ACC112 (cell line): ENCODE results near the gene ADAM10.

Source experiments
- H2AFZ ChIP-seq: fragments of 200-600 bp; sonication (generic); one replicate; pipeline ENCODE4 v1.6.0; 2017; ENCODE audit warnings: antibody characterized with exemption, low read length; ENCODE audit not compliant: unreplicated experiment
- H3K27ac ChIP-seq: fragments of 200-600 bp; sonication (generic); 2 replicates; pipeline ENCODE4 v1.5.1; 2014; ENCODE audit warnings: low read depth, mild to moderate bottlenecking, antibody characterized with exemption, low read length, moderate library complexity
- H3K27me3 ChIP-seq: fragments of 200-600 bp; sonication (generic); 2 replicates; pipeline ENCODE4 v1.6.1; 2014; ENCODE audit warnings: mild to moderate bottlenecking, antibody characterized with exemption, low read length, moderate library complexity, mixed read lengths; ENCODE audit not compliant: insufficient read depth
- H3K36me3 ChIP-seq: fragments of 200-600 bp; sonication (generic); 2 replicates; pipeline ENCODE4 v1.6.1; 2016; ENCODE audit warnings: mild to moderate bottlenecking, antibody characterized with exemption, low read length, moderate library complexity, mixed read lengths; ENCODE audit not compliant: insufficient read depth
- H3K4me1 ChIP-seq: fragments of 200-600 bp; sonication (generic); one replicate; pipeline ENCODE4 v1.6.1; 2016; ENCODE audit warnings: low read length, mixed read lengths; ENCODE audit not compliant: insufficient read depth, unreplicated experiment, control insufficient read depth
- H3K4me3 ChIP-seq: fragments of 200-600 bp; sonication (generic); 2 replicates; pipeline ENCODE4 v1.5.1; 2014; ENCODE audit warnings: mild to moderate bottlenecking, low read depth, low read length
- H3K79me2 ChIP-seq: fragments of 200-600 bp; sonication (generic); one replicate; pipeline ENCODE4 v1.6.0; 2016; ENCODE audit warnings: low read length; ENCODE audit not compliant: control insufficient read depth, unreplicated experiment, insufficient read depth

ADAM10 gene

DNA sequence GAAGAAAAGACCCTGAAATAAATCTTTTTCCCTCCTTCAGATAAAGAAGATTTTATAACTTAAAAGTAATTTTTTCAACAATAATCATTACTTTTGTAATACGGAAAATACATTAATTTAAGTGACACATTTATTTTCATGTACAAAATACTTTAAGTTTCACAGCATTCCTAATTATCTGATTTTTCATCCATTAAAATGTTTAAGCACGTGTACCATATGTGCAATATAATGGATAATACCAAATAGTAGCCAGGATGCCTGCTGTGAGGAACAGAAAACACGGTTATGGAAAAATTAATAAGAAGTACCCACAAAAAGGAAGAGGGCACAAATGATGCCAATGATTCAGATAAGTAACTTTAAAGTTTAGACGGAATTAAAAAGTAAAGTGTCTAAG is 33.5 kb downstream of the ADAM10 start:
- Histone ChIP-seq H3K79me2 (peaks cover 25% of the 10 kb centered on the region), H3K27ac (no peak overlapping the region), H3K36me3 (peaks cover 10% of the 10 kb centered on the region), H3K4me1 (no peaks in the 10 kb centered on the region), H2AFZ (no peak overlapping the region), H3K4me3 (no peak overlapping the region), H3K27me3 (no peaks in the 10 kb centered on the region)

DNA sequence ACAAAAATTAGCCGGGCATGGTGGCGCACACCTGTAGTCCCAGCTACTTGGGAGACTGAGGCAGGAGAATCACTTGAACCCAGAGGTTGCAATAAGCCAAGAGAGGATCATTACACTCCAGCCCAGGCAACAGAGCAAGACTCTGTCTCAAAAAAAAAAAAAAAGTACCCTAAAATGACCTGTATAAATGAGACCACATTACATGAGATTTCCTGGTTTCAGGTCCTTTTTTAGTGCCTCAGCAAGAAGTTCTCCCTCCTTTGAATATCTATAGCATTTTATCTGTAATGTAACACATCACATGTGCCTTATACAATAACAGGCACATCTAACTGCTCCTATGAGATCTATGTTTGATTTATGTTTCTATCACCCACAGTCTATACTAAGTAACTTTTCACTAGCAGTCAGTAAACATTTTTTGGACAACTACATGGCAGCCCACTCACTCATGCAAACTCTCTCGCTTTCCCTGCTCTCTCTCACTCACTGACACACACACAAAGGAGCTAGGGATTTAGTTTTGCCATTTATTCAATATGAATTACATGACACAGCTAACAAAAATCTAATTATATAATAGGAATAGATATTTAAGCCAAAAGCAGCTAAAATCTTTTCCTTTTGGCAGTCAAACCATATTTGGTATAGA is 34.1 kb downstream of the ADAM10 start:
- Histone ChIP-seq H3K27ac (no peak overlapping the region), H2AFZ (no peak overlapping the region), H3K36me3 (peaks cover 10% of the 10 kb centered on the region), H3K4me3 (no peak overlapping the region), H3K27me3 (no peaks in the 10 kb centered on the region), H3K79me2 (peaks cover 19% of the 10 kb centered on the region), H3K4me1 (no peaks in the 10 kb centered on the region)

DNA sequence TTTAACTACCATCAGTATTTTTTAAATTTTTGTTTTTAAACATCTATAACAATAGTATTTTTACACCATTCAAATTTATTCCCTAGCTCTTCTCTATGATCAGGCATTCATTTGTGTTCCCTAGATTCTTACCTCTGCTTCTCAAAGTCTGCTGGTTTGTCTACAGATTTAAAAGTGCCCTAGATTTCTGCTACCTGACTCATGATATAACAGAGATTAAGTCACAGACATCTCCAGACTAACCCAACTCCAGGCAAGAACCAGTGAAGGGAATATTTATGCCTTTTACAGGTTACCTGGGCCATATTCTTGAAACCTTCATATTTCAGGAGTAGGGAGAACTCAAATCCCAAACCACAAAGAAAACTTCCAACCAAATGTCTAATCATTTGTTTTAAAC is 38.8 kb downstream of the ADAM10 start:
- H3K27ac ChIP-seq, result no peak overlapping the region
- H3K27me3 ChIP-seq, result no peaks in the 10 kb centered on the region
- H3K4me1 ChIP-seq, result peaks cover 5% of the 10 kb centered on the region
- peaks cover 4% of the 10 kb centered on the region for H3K36me3 ChIP-seq
- no peak overlapping the region for H3K4me3 ChIP-seq
- H3K79me2 ChIP-seq, result peaks cover 16% of the 10 kb centered on the region
- no peak overlapping the region for H2AFZ ChIP-seq

DNA sequence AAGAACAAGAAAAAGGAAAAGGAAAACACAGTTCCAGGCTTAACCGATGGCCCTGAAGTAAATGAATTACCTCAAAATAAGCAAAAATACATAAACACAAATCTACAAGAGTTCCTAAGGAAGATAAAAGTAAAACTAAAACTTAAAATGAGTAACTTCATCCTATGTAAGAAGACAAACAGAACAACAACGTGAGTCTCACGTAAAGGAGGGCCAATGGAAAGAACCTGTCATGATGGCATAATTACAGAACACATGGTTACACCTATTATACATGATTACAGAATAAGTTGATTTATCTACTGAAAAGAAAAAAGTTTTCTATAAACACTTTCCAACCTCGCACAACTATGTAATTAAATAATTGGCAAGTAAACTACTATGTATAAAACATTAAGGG is 42.1 kb downstream of the ADAM10 start:
- Histone ChIP-seq H3K27me3 (no peaks in the 10 kb centered on the region), H3K27ac (no peak overlapping the region), H3K4me3 (no peak overlapping the region), H3K36me3 (peaks cover 10% of the 10 kb centered on the region; the same call in 1 of the 2 replicates), H3K4me1 (peaks cover 24% of the 10 kb centered on the region), H2AFZ (no peak overlapping the region), H3K79me2 (peaks cover 32% of the 10 kb centered on the region)

DNA sequence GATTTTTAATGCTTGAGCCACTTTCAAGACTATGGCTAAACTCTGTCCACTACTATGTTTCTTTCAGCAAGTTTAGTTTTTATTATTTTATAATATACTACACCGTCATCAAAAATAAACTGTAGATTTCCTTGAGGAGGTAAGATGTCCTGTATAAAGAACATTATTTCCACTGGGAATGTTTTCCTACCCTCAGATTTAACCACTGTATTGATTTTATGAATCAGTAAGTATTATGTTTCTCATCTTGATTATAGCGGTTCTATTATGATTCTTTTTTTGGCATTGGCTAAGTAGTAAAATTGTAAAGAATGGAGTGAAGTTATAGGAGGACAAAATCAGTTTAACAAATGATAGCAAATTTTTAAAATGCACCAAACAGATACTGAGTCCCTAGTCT is 44.4 kb downstream of the ADAM10 start:
- Histone ChIP-seq H3K4me1 (peaks cover 24% of the 10 kb centered on the region), H3K36me3 (peaks cover 26% of the 10 kb centered on the region), H3K79me2 (peaks cover 47% of the 10 kb centered on the region), H3K27me3 (no peaks in the 10 kb centered on the region), H3K4me3 (no peak overlapping the region), H3K27ac (0 out of 2 replicates have a peak overlapping the region, but pooled peaks have one; percentile 12), H2AFZ (no peak overlapping the region)

DNA sequence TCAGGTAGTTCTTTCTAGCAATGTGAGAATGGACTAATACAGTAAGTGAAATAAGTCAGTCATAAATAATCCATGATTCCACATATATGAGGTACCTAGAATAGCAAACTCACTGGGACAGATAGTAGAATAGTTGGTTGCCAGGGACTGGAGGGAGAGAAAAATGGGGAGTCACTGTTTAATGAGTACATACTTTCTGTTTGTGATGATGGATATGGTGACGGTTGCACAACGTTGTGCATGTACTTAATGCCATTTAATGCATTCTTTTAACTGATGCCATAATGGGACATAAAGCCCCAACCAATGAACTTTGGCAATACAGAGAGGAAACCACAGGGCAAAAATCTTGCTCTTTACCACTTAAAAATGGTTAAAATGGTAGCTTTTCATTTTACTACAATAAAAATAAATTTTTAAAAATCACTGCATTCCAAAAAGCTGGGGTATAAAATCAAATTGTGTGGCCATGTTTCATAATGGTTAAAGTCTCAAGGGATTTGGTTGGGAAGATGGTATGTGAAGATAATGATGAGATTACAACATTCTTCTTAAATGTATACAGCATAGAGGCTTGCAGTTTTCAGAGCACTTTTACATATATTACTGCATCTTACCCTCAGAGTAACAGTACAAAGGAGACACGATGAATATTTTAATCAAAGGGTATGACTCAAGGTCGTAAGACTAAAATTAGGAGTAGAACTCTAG is 45.2 kb downstream of the ADAM10 start:
- Histone ChIP-seq H2AFZ (no peak overlapping the region), H3K27ac (peak overlapping the region; percentile 12), H3K79me2 (peaks cover 52% of the 10 kb centered on the region), H3K4me1 (peaks cover 24% of the 10 kb centered on the region), H3K36me3 (peaks cover 34% of the 10 kb centered on the region), H3K27me3 (no peaks in the 10 kb centered on the region), H3K4me3 (peak overlapping the region; percentile 22; the same call in 1 of the 2 replicates)

DNA sequence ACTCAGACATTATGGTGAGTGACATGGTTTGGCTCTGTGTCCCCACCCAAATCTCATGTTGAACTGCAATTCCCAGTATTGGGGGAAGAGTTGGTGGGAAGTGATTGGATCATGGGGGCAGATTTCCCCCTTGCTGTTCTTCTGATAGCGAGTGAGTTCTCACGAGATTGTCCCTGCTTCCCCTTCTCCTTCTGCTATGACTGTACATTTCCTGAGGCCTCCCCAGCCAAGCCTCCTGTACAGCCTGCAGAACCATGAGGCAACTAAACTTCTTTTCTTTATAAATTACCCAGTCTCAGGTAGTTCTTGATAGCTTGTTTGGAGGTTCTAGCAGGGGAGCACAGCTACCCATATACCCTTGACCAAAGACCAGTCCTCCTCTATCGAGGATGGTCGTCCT is 45.9 kb downstream of the ADAM10 start:
- Histone ChIP-seq H3K36me3 (peaks cover 38% of the 10 kb centered on the region), H3K27ac (no peak overlapping the region; the same call in 1 of the 2 replicates), H2AFZ (no peak overlapping the region), H3K79me2 (peaks cover 54% of the 10 kb centered on the region), H3K27me3 (no peaks in the 10 kb centered on the region), H3K4me3 (no peak overlapping the region; the same call in 1 of the 2 replicates), H3K4me1 (peaks cover 24% of the 10 kb centered on the region)

DNA sequence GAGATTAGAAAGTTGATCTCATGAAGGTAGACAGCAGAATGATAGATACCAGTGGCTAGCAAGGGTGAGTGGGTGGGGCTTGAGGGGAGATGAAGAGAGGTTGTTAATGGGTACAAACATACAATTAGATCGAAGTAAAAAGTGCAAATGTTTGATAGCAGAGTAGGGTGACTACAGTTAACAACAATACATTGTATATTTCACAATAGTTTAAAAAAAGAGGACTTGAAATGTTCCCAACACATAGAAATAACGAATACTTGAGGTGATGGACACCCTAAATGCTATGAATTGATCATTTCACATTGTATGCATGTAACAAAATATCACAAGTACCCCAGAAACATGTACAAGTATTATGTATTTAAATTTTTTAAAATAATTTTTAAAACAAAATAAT is 47.3 kb downstream of the ADAM10 start:
- Histone ChIP-seq H2AFZ (no peak overlapping the region), H3K4me3 (no peak overlapping the region), H3K79me2 (peaks cover 61% of the 10 kb centered on the region), H3K27ac (no peak overlapping the region), H3K36me3 (peaks cover 43% of the 10 kb centered on the region), H3K4me1 (peaks cover 24% of the 10 kb centered on the region), H3K27me3 (no peaks in the 10 kb centered on the region)

DNA sequence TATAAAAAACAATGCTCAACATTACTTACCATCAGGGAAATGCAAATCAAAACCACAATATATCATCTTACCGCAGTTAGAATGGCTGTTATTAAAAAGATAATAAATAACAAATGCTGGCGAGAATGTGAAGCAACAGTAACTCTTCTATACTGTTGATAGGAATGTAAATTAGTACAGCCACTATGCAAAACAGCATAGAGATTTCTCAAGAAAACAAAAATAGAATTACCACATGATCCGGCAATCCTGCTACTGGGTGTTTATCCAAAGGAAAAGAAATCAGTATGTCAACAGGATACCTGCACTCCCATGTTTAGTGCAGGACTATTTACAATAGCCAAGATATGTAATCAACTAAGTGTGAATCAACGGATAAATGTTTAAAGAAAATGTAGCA is 48.1 kb downstream of the ADAM10 start:
- H3K4me1 ChIP-seq, result peaks cover 24% of the 10 kb centered on the region
- H3K4me3 ChIP-seq, result no peak overlapping the region
- peaks cover 43% of the 10 kb centered on the region for H3K36me3 ChIP-seq
- H3K27me3 ChIP-seq, result no peaks in the 10 kb centered on the region
- H3K27ac ChIP-seq, result no peak overlapping the region
- no peak overlapping the region for H2AFZ ChIP-seq
- peaks cover 70% of the 10 kb centered on the region for H3K79me2 ChIP-seq

DNA sequence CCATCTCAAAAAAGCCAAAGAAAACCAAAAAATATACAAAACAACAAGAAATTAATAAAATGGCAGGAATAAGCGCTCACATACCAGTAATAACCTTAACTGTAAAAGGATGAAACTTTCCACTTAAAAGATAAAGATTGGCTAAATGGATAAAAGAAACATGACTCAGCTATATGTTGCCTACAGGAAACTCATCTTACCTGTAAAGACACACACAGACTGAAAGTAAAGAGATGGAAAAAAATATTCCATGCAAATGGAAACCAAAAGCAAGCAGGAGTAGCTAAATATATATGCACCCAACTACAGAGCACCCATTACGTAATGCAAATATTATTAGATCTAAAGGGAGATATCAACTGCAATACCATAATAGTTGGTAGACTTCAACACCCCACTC is 49.7 kb downstream of the ADAM10 start:
- Histone ChIP-seq H3K27ac (no peak overlapping the region), H3K4me3 (no peak overlapping the region), H3K4me1 (peaks cover 16% of the 10 kb centered on the region), H3K79me2 (peaks cover 73% of the 10 kb centered on the region), H2AFZ (no peak overlapping the region), H3K36me3 (peaks cover 43% of the 10 kb centered on the region), H3K27me3 (no peaks in the 10 kb centered on the region)
